GM12892 (cell line): ENCODE measurements around the gene ARHGEF17.

Experiments
- DNase-seq: peaks from one replicate; pipeline ENCODE4 v3.0.0; 2011; ENCODE audit not compliant: insufficient read length
- FAIRE-seq: peaks from 2 replicates; lab custom pipeline; 2011; peaks lifted over from hg19 to GRCh38; lab: Jason Lieb, UNC
- POLR2A ChIP-seq: IDR thresholded peaks from 2 replicates; pipeline ENCODE4 v1.6.1; 2011; ENCODE audit warnings: low read depth, low read length, control low read depth
- POLR2AphosphoS5 ChIP-seq: IDR thresholded peaks from 2 replicates; pipeline ENCODE4 v1.6.1; 2011; ENCODE audit warnings: low read depth, low read length, control low read depth
- TAF1 ChIP-seq: IDR thresholded peaks from 2 replicates; pipeline ENCODE4 v1.6.1; 2011; ENCODE audit warnings: low read depth, mild to moderate bottlenecking, control low read depth, low read length, borderline replicate concordance

ARHGEF17 gene

DNA sequence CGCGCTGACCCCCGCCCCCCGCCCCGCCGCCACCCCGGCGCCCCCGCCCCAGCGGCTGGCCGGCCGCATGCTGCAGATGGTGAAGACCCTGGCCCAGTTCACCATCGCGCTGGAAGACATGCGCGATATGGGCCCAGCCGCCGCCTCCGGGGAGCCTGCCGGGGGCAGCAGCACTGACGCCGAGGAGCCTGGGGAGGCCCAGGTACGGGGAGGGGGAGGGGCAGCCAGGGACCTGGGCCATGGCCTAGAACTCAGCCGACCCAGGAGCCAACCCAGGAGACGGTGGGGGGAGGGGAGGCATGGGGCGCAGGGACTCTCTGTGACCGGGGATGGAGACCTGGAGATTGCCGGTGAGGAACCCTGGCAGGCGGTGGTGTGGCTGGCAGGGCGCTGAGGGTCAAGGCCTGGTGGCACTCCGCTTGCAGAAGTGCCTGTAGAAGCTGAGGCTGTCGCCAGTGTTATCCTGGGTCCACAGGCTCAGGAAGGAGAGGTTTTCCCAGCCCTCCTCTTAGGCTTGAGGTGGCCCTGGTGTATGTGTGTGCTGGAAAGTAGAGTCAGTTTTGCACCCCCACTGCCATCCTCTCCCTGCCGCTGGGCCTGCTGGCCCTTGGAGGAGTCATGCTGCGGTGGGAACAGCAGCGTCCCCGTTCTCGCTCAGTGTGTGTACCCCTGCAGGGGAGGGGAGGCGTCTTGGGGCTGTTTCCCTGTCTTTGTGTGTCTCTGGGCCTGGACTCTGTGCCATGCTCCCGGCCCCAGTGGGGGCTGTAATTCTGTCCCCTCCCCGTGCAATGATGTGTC, 35.2 kb downstream of the ARHGEF17 start:
- DNase-seq: no peak
- no peak for FAIRE-seq
- TF ChIP-seq POLR2A: no peak
- no peak for TF ChIP-seq POLR2AphosphoS5
- TF ChIP-seq TAF1: no peak

DNA sequence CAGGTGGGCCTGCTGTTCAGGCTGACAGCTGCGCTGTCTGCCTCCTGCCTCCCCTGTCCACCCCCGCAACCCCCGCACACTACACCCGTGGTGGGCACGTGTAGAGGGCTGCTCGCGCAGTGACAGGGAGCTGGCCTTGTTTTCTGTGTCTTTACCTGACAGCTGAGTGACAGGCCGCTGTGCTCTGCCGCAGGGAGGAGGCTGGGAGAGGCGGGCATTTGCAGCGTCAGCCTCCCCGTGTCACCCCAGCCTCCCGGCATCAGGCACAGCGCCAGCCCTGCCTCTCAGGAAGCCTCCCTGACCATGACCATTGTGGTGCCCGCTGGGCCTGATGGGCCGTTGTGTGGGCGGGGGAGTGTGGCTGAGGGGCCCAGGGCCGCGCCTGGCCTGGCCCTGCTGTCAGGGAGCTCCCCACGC, 36.1 kb downstream of the ARHGEF17 start:
- no peak for TF ChIP-seq POLR2A
- TF ChIP-seq TAF1: no peak
- TF ChIP-seq POLR2AphosphoS5: no peak
- FAIRE-seq: no peak
- no peak for DNase-seq

DNA sequence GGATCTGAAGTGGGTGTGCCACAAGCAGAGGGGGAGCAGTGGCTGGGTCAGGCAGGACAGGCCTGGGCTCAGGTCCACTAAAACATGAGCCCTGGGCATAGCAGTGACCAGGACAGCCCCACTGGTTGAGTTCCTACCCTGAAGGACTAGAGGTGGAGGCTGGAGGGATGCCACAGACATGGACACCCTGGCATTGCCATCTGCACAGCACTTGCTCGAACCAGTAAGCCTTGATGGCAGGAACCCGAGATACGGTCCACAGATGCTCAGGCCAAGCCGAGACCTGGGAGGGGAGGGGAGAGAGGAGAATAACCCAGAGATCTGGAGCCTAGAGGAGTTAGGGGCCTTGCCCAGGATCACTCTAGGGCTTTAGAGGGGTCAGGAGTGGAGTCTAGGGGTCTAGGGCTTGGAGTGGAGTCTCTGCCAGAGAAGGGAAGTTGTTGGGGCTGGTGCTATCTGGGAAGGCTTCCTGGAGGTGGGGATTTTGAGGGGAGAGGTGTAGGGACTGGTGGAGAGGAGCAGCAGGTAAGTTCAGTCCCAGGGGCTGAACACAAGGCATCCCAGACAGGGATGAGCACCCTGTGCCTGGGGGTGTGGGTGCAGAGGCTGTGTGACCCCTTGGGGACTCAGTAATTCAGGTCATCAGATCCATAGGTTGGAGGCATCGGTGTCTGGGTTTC, 37.5 kb downstream of the ARHGEF17 start:
- no peak for FAIRE-seq
- no peak for DNase-seq
- no peak for TF ChIP-seq POLR2A
- TF ChIP-seq POLR2AphosphoS5: no peak
- TF ChIP-seq TAF1: no peak

DNA sequence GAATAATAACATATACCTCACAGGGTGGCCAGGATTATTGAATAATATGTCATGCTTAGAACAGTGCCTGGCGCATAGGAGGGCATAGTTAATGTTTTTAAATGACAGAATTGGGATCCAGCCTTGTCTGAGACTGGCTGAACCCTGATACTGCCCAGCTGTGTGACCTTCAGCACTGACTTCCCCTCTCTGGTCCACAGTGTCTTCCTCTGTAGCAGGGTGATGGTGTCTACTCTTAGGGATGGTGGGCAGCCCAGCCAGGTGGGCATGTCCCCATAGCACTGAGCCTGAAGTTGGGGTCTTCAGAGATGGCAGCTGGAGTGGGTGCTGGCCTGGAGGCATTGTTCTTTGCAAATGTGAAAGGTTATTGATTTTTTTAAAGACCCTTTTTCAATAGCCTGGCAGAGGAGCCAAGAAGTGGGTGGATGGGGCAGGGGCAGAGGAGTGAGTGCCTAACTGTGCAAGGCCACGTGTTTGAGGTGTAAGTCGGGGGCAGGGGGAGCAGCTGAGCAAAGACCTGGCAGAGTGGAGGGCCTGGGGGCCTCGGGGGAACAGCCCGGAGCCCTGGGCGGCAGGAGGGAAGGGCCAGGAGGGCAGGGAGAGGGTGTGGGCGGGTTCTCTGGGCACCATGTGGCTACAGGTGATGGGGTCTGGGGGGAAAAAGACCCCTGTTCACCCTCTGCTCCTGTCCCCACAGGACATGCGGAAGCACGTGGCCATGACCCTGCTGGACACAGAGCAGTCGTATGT, 38.3 kb downstream of the ARHGEF17 start:
- DNase-seq (no peak), FAIRE-seq (no peak)
- no peak for TF ChIP-seq POLR2AphosphoS5
- no peak for TF ChIP-seq POLR2A
- TF ChIP-seq TAF1: no peak

DNA sequence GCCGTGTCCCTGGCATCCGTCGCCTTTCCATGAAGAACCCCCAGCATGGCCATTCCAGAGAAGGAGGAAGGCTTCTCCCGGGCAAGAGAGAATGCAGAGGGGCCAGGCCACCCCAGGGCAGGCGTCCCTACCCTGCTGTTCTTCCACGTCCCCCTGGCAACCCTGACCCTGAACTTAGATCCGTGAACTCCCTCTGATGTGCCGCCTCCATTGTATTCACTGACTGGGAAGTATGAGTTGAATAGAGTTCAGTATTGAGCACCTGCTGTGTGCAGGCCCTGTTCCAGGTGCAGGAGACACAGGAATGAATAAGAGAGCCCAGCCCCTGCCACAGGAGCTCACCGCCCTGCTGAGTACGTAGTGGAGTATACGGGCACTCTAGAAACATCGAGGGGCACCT, 39.0 kb downstream of the ARHGEF17 start:
- no peak for DNase-seq
- FAIRE-seq: no peak
- TF ChIP-seq POLR2A: no peak

DNA sequence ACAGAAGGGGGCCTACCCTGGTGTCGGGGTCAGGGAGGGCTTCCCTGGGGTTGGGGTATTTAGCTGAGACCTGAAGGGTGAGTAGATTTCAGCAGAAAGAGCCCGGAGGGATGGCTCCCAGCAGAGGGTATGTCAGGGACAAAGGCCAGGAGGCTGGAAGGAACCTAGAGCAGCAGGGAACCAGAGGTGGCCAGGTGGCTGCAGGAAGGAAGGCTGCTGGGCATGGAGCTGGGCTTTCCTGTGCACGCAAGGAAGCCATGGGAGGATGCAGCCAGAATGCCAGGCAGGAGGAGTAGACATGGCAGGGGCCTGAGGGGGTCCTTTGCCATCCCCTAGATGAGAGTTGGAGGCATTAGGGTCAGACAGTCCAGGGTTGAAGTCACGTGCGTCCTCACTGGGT, 40.8 kb downstream of the ARHGEF17 start:
- FAIRE-seq (no peak), DNase-seq (no peak)
- TF ChIP-seq POLR2A: no peak
- TF ChIP-seq POLR2AphosphoS5: no peak
- TF ChIP-seq TAF1: no peak

DNA sequence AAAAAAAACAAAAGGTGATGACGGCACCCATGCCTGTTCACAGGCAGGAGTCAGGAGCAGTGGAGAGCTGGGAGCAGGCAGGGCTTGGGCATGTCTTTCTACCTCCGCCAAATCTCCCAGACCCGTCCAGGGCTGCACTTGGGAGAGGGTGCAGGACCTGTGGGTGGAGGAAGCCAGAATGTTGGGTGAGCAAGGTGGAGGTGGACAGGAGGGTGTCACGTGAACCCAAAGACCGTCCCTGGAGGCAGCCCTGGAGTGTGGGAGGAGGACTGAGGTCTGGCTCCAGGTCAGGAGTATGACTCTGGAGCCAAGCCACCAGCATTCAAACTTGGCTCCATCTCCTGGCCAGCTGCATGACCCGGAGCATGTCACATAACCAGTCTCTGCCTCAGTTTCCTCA, 41.6 kb downstream of the ARHGEF17 start:
- TF ChIP-seq TAF1 (no peak), POLR2AphosphoS5 (no peak), POLR2A (no peak)
- FAIRE-seq (no peak), DNase-seq (no peak)

DNA sequence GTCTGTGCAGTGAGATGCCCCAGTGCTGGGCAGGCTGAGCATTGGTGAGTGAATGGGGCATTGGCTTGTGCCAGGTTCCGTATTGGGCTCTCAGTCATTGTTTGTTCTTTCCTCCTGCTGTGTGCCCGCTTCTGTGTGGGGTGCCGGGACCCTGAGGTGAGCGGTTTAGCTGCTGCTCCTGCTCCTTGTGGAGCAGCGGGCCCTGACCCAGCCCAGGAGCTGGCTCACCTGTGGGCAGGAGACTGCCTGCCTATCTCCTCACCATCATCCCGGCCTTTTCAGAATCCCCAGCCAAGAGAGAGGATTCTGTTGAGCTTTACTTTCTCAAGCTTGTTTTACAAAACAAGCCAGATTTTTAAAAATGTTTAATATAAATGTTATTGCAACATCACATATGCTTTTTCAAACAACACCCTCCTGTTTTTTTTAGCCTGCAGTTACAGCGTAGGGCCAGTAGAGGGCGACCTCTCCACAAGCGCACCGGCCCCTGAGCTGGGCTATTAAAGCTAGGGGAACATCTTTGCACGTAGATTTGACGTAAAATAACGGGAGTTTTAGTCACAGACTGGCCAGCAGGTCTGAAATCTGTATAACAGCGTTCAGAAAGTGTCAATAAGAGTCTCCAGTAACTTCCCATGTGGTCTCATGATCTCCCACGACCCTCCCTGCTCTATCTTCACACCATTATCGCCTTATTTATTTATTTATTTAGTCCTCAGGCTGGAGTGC, 43.0 kb downstream of the ARHGEF17 start:
- TF ChIP-seq POLR2A (no peak), POLR2AphosphoS5 (no peak), TAF1 (no peak)
- DNase-seq (peak; percentile 78), FAIRE-seq (peak; percentile 95)

DNA sequence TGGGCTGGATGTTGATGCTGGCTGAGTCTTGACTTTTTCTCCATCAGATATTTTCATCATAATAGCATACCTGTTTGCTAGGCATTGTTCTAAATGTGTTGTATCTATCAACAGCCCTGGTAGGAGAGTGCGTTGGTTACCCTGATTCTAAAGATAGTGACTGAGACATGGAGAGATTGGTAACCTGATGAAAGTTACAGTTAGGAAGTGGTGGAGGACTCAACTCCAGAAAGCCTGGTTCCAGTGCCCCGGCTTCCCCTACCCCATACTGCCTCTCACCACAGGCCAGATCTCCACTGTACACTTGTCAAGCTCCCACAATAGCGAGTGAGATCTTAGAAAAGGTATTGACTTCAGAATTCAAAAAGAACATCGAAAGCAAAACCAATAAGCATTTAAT, 45.3 kb downstream of the ARHGEF17 start:
- no peak for DNase-seq
- no peak for FAIRE-seq

DNA sequence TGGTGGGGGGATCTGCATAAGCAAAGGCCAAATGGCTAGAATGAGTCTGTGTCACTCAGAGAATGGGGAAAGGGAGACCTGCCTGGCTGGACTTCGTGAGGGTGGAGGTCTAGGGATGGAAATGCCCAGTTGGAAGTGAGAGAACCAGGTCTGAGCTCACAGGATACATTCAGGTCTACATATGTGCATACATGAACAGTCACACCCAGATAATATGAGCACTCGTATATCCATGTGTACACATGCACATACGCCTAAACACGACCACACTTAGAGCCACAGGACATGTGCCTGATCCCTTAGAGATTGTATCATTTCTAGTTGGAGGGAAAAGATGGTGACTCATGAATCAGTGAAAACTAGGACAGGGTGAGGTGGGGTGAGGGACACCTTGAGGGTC, 47.0 kb downstream of the ARHGEF17 start:
- no peak for FAIRE-seq
- TF ChIP-seq POLR2A: no peak
- no peak for TF ChIP-seq TAF1

More for the DNA sequence above, 45.3 kb downstream of the ARHGEF17 start:
- TF ChIP-seq POLR2AphosphoS5 (no peak), POLR2A (no peak), TAF1 (no peak)

DNA sequence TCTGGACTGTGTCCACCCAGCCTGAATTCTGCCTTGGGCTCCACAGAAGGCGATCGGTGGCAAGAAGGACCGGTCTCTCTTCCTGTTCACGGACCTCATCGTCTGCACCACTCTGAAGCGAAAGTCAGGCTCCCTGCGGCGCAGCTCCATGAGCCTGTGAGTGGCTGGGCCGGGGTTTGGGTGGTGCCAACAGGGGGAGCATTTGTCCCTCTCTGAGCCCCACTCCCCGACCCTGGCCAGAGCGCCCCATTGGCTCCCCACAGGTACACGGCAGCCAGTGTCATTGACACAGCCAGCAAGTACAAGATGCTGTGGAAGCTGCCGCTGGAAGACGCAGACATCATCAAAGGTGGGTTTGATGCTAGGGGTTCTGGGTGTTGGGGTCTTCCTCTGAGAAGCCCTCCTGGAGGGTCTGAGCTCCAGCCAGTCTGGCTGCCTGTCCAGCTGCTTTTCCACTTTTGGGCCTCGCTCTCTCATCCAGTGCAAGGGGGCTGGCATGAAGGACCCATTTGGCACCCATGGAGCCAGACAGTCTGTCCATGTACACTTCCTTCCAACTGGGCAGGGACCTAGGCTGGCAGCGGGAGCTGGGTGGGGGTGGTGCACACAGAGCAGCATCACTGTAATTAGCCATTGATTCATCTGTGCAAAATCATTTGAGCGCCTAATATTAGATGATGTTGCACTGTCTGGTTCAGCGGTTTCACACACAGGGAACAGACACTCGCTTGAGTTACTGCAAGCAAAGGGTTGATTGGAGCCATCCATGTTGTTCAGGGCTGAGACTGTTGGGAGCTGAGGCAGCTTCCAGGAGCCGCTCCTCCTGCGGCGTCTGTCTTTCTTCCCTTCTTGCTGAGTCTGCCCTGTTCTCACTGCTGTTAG, 49.1 kb downstream of the ARHGEF17 start:
- FAIRE-seq (no peak), DNase-seq (no peak)
- TF ChIP-seq TAF1: no peak

More for the DNA sequence above, 47.0 kb downstream of the ARHGEF17 start:
- DNase-seq: no peak
